Fibroblast of peridontal ligament (primary cell): Measurements from ENCODE around the gene AP1G2.
"Not testable (repeated sequence)": the region's sequence is repeated elsewhere in the genome, so short reads cannot be mapped to it uniquely, and the experiment has no call there.

Experiments used
- DNase-seq: peaks from one replicate; pipeline ENCODE4 v3.0.0-alpha.2; 2010; ENCODE audit errors: extremely low read depth

Gene AP1G2, protein sequence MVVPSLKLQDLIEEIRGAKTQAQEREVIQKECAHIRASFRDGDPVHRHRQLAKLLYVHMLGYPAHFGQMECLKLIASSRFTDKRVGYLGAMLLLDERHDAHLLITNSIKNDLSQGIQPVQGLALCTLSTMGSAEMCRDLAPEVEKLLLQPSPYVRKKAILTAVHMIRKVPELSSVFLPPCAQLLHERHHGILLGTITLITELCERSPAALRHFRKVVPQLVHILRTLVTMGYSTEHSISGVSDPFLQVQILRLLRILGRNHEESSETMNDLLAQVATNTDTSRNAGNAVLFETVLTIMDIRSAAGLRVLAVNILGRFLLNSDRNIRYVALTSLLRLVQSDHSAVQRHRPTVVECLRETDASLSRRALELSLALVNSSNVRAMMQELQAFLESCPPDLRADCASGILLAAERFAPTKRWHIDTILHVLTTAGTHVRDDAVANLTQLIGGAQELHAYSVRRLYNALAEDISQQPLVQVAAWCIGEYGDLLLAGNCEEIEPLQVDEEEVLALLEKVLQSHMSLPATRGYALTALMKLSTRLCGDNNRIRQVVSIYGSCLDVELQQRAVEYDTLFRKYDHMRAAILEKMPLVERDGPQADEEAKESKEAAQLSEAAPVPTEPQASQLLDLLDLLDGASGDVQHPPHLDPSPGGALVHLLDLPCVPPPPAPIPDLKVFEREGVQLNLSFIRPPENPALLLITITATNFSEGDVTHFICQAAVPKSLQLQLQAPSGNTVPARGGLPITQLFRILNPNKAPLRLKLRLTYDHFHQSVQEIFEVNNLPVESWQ

GRCh38 chr14:23567186-23568020, at the start of gene AP1G2:
TSS of gene AP1G2 (minus strand) at chr14:23567791. CDS start at chr14:23567314, 477 bp downstream.
- DNase-seq: peak; percentile 53

DNA sequence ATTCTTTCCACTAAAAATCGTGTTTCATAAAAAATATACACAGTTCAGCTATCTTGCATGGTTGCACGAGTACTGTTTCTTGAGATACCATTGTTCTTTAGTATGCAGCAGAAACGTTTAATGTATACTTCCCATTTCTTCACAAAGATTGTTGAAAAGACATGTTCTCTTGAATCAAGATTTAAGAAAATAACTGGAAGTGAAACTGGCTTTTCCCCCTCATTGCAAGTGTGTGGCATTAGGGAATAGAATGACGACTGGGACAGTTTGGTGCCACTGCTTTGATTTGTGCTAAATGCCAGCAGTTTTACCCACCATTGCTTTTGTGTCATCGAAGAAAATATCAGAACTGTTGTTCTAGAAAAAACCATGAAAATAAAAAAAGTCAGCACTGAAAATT, 48.3 kb upstream of the AP1G2 start:
- no peak for DNase-seq

- DNase-seq: no peak
These were observed 46.8 kb upstream of the AP1G2 start for GRCh38 chr14:23614395-23614828.

DNA sequence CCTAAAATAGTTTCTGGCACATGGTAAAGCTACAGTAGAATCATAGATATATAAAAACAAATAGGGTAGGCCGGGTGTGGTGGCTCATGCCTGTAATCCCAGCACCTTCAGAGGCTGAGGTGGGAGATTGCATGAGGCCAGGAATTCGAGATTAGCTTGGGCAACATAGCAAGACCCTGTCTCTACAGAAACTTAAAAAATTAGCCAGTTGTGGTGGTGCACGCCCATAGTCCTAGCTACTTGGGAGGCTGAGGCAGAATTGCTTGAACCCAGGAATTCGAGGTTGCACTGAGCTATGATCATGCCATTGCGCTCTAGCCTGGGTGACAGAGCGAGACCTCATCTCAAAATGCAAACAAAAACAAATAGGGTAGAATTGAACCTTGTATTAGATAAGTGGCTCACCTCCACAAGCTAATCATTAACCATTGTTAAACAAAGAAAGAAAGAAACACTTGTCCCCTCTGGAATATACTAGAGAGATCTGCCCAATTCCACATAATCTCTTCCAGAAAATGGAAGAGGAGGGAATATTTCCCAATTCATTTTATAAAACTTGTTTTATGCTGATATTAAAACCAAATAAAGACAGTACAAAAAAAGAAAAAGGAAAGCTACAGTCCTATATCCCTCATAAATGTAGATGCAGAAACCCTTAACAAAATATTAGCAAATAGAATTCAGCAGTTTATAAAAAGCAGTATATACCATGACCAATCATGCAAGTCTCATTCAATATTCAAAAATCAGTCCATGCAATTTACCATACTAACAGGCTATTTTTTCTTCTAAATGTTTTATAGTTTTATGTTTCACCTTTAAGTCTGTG, 45.9 kb upstream of the AP1G2 start:
- no peak for DNase-seq

DNA sequence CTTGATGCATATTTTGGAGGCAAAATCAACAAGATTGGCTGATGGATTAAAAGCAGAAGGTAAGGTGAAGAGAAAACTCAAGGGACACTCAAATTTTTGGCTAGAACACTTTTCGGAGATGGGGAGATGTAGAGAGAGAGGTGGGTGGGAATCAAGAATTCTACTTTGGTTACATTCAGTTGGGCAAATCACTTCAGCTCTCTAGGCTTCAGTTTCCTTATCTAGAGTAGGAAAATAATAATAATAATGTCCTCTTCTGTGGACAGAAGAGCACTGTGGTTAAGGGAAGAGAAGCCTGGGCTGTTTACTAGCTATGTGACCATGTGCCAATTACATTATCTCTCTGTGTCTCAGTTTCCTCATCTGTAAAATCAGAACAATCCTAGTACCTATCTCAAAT, 45.2 kb upstream of the AP1G2 start:
- no peak for DNase-seq

DNA sequence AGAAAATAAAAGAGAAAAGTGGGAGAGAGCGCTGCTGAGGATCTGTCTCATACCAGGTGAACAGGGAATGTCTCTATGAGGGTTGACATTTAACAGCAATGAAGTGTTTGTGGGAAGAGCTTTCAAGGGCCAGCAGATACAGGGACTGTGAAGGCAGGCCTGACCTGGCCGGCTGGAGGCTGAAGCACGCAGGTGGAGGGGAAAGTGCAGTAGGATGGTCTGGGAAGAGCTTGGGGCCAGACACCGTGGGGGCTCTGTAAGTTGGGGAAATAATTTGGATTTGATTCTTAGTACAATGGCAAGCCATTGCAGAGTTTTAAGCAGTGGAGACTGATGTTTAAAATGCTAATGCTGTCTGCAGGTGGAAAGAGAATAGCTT, 44.8 kb upstream of the AP1G2 start:
- no peak for DNase-seq

DNA sequence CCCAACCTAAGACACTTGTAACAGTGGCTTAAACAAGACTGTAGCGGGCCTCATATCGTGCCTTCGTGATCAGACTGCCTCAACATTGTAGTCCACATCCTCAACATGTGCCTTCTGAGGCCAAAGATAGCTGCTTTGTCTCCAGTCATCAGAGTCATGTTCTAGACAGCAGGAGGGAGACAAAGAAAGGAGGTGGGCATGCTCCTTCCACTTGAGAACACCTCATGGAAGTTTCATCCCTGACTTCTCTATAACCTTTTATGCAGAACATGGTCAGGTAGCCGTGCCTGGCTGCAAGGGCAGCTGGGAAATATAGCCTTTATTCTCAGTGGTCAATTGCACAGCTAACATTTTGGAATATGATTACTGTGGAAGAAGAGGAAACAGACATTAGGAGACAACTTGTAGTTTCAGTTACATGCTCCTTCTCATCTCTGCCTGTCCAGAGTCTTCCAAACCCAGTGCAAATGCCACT, 43.3 kb upstream of the AP1G2 start:
- DNase-seq: no peak

DNA sequence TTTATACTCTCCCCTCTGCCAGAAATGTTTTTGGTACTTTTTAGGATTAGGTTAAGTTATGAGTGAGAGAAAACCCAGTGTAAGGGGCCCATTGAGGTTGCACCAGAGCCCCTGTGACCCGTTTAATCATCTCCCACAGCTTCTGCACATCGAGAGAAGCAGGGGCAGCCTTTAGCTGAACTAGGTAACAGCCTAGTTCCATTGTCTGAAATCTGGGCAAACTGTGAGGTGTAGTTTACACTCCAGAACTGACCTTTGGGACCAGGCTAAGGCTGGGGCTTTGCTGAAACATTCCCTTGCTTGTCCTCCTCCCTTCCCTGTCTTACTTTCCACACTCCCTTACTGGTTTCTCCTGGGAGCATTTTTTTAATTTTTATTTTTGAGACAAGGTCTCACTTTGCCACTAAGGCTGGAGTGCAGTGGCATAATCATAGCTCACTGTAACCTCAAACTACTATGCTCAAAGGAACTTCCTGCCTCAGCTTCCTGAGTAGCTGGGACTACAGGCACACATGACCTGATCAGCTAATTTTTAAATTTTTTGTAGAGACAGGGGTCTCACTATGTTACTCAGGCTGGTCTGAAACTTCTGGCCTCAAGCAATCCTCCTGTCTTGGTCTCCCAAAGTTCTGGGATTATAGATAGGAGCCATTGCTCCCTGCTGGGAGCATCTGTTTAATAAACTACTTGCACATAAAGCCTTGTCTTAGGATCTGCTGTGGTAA, 42.7 kb upstream of the AP1G2 start:
- DNase-seq: no peak

- not testable (repeated sequence) for DNase-seq
These were observed 42.0 kb upstream of the AP1G2 start for GRCh38 chr14:23609411-23610089.

DNA sequence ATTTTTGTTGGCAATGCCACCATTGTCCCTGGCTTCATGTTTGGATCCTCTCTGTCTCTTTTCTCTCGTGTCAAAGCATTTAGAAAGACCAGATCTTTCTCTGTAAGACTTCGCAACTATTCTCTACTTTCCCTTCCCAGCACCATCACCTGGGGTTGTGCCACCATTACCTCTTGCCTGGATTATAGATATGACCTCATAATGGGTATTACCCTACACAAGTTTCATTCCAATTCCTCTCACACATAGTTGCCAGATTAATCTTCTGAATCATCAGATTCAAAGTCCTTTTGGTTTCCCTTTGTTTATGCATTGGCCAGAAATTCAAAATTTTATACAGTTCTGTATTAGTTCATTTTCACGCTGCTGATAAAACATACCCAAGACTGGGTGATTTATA, 41.4 kb upstream of the AP1G2 start:
- DNase-seq: no peak

GRCh38 chr14:23608454-23608853, 40.9 kb upstream of the AP1G2 start:
- no peak for DNase-seq

DNA sequence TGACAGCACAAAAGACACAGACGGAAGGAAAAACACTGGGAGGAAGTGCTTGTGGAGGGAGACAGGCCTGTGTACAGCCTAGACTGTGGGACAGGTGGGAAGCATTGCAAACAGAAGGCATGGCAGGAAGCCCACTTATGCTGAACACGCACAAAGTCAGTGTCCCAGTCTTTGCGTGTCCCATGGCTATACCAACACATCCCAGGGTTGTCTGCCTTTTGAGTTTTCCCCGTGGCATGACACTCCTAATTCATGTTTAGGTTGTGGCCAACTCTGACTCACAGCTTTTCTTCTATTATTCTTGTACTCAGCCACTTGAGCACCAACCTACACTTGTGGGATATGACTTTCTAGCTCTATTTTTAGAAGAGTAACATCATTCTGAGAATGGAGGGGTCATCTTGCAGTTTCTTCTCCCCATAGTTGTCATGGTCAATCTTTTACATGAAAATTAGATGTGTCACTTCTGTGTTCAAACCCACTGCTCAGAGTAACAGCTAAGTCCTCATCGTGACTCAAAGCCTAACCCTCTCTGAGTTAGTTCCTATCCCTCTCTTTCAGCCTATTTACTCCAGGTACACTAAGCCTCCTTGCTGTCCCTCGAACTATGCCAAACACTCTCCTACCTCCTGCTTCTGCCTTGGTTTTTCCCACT, 38.5 kb upstream of the AP1G2 start:
- DNase-seq: peak; percentile 3

DNA sequence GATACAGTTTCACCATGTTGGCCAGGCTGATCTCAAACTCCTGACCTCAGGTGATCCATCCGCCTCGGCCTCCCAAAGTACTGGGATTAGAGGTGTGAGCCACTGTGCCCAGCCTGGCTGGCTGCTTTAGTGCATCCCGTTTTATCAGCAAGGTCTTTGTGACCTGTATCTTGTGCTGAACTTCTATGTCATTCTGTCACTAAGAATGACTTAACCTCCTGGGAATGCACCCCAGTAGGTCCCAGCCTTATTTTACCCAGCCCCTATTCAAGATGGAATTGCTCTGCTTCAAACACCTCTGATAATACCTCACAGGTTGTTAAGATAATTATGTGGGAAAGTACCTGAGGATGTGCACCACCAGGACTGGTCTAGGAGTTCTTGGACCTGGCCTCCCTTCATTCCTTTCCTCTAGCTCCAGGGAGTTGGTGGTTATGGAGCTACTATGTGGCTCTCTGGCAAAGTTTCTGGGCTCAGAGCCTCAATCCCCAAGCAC, 37.1 kb upstream of the AP1G2 start:
- DNase-seq: no peak

DNA sequence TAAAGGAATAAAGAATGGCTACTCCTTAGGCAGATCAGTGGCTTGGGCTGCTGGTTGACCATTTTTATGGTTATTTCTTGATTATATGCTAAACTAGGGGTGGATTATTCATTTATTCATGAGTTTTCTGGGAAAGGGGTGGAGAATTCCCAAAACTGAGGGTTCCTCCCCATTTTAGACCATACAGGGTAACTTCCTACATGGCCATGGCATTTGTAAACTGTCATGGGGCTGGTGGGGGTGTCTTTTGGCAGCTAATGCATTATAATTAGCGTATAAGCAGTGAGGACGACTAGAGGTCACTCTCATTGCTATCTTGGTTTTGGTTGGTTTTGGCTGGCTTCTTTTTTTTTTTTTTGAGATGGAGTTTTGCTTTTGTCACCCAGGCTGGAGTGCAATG, 36.6 kb upstream of the AP1G2 start:
- no peak for DNase-seq

DNA sequence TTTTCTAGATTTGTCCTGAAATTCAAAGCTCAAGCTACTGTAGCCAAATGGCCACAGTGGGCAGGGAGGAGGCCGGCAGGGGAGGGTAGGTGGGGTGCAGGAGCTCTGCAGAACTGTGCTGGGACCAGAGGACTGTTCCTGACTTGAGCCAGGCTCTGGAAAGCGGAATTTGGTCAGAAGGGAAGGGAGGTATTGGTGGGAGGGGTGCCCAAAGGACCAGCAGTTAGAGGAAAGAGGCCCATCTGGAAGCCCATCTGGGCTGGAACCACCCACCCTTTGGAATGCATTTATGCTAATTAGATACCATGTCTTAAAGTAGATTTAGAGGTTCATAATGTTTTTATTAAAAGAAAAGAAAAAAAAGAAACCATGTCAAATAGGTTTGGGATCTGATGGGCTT, 35.5 kb upstream of the AP1G2 start:
- no peak for DNase-seq

GRCh38 chr14:23602181-23603095, 34.8 kb upstream of the AP1G2 start:
- no peak for DNase-seq

DNA sequence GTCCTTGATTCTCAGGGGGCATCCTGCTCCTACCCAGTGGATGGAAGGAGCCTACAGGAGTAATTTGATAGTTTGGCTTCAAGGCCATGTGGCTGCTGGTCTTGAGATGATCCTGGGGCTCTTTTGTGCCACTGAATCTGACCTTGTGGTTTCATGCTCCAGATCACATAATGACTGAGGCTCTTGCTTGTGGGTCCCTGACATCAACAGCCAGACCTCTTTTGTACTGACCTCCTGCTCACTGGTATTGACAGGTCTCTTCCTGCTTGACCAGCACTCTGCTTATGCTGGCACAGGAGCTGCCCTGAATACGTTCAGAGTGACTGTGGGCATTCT, 34.2 kb upstream of the AP1G2 start:
- no peak for DNase-seq

- DNase-seq: no peak
These were observed 33.8 kb upstream of the AP1G2 start for GRCh38 chr14:23601424-23601823.
